Type B pancreatic cell (in vitro differentiated cells): ENCODE results near the gene POLR2I. TPM values are rescaled to one million over a fixed set of nuclear protein-coding genes. Genes with fewer than 3 reads are reported as not detected.
A peak's percentile ranks its signal among the peaks of the same experiment; 100 is the strongest.

Source experiments
- DNase-seq: peaks from one replicate; pipeline ENCODE4 v3.0.0; 2021; ENCODE audit warnings: mixed read lengths; ENCODE audit not compliant: unreplicated experiment; ENCODE audit errors: extremely low spot score
- H3K27ac Mint-ChIP-seq: 2 replicates; pipeline ENCODE4 v1.8.0; 2021; ENCODE audit warnings: mild to moderate bottlenecking, mixed read lengths
- H3K27me3 Mint-ChIP-seq: 2 replicates; pipeline ENCODE4 v1.8.0; 2021; ENCODE audit warnings: mixed read lengths
- H3K36me3 Mint-ChIP-seq: 2 replicates; pipeline ENCODE4 v1.8.0; 2021; ENCODE audit warnings: mixed read lengths
- H3K4me1 Mint-ChIP-seq: one replicate; pipeline ENCODE4 v1.8.0; 2021; ENCODE audit warnings: mixed read lengths; ENCODE audit not compliant: unreplicated experiment
- H3K4me3 Mint-ChIP-seq: 2 replicates; pipeline ENCODE4 v1.8.0; 2021; ENCODE audit warnings: mild to moderate bottlenecking, mixed read lengths
- H3K9me3 Mint-ChIP-seq: 2 replicates; pipeline ENCODE4 v1.8.0; 2021; ENCODE audit warnings: mixed read lengths
- CTCF ChIP-seq: fragments of 200-600 bp; sonication (generic); conservative IDR thresholded peaks from 2 replicates; pipeline ENCODE4 v1.5.0; 2021; ENCODE audit warnings: antibody characterized with exemption, mild to moderate bottlenecking
- total RNA-seq: library from RNA; stranded (reverse); gene quantifications from 2 replicates; pipeline ENCODE4 v1.2.1, GENCODE V29; 2021; ENCODE audit warnings: low replicate concordance

POLR2I gene
- total RNA-seq, 1 donor from 2014 or later = 81.7 TPM

GRCh38 chr19:36152019-36152351, 37.3 kb upstream of the POLR2I start:
- Mint-ChIP-seq H3K9me3 (no peaks in the 10 kb centered on the region), H3K27ac (no peak overlapping the region), H3K4me1 (peaks cover 15% of the 10 kb centered on the region), H3K4me3 (no peak overlapping the region), H3K36me3 (peaks cover 18% of the 10 kb centered on the region), H3K27me3 (no peaks in the 10 kb centered on the region)
- no peak for TF ChIP-seq CTCF
- no peak for DNase-seq

- Mint-ChIP-seq H3K9me3 (no peaks in the 10 kb centered on the region), H3K4me3 (no peak overlapping the region), H3K4me1 (peaks cover 9% of the 10 kb centered on the region), H3K36me3 (peaks cover 22% of the 10 kb centered on the region), H3K27ac (no peak overlapping the region), H3K27me3 (no peaks in the 10 kb centered on the region)
- no peak for TF ChIP-seq CTCF
- no peak for DNase-seq
Observed at GRCh38 chr19:36151144-36152018, 36.7 kb upstream of the POLR2I start.

- H3K4me3 Mint-ChIP-seq = no peak overlapping the region
- no peak overlapping the region for H3K27ac Mint-ChIP-seq
- no peaks in the 10 kb centered on the region for H3K27me3 Mint-ChIP-seq
- no peak for DNase-seq
- peaks cover 4% of the 10 kb centered on the region for H3K4me1 Mint-ChIP-seq
- peaks cover 19% of the 10 kb centered on the region for H3K36me3 Mint-ChIP-seq
- H3K9me3 Mint-ChIP-seq = no peaks in the 10 kb centered on the region
- no peak for TF ChIP-seq CTCF
Observed at GRCh38 chr19:36150586-36150985, 35.9 kb upstream of the POLR2I start.

GRCh38 chr19:36149673-36150406, 35.2 kb upstream of the POLR2I start:
- Mint-ChIP-seq H3K27ac (peak overlapping the region; percentile 18), H3K36me3 (peaks cover 19% of the 10 kb centered on the region), H3K9me3 (no peaks in the 10 kb centered on the region), H3K4me1 (no peaks in the 10 kb centered on the region), H3K4me3 (no peak overlapping the region), H3K27me3 (no peaks in the 10 kb centered on the region)
- no peak for DNase-seq
- no peak for TF ChIP-seq CTCF

- DNase-seq = no peak
- peaks cover 5% of the 10 kb centered on the region for H3K9me3 Mint-ChIP-seq
- peaks cover 26% of the 10 kb centered on the region for H3K36me3 Mint-ChIP-seq
- H3K27me3 Mint-ChIP-seq = no peaks in the 10 kb centered on the region
- H3K4me3 Mint-ChIP-seq = no peak overlapping the region
- H3K4me1 Mint-ChIP-seq = peaks cover 9% of the 10 kb centered on the region
- no peak for TF ChIP-seq CTCF
- H3K27ac Mint-ChIP-seq = no peak overlapping the region
Observed at GRCh38 chr19:36144624-36145023, 29.9 kb upstream of the POLR2I start.
